Daoy (cell line): Measurements from ENCODE around the gene ATG12. TPM values are rescaled to one million over a fixed set of nuclear protein-coding genes. Genes with fewer than 3 reads are reported as not detected.
"Not testable (repeated sequence)": the region's sequence is repeated elsewhere in the genome, so short reads cannot be mapped to it uniquely, and the experiment has no call there.

Source experiments
- DNase-seq: peaks from one replicate; pipeline ENCODE4 v3.0.0-alpha.2; 2015; ENCODE audit warnings: low read depth
- total RNA-seq: library from RNA; depleted of rRNA; stranded (reverse); fragments of >200 nt; shearing (Covaris generic); gene quantifications from 2 replicates; pipeline ENCODE4 v1.2.3, GENCODE V29; 2014

Gene ATG12
- total RNA-seq, 1 experiment from 2014 or later: 64.1 TPM

DNA sequence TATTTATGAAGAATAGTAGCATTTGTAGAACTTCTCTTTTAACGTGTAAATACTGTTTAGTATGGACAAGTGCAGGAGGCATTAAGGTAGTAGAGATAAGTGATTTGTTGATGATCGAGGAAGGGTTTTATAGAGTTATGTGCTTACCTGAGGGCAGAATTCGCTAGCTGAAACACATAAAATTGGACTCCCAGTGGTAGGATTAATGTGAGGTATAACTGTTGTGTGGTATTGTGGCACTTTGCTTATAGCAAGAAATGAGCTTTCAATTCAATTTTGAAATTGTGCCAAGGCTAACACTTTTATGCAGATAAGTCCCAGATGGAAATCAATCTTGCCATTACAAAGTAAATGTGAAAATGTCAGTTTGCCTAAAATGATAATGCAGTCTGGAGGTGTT lies 1.6 kb upstream of the ATG12 start:
- no peak for DNase-seq

DNA sequence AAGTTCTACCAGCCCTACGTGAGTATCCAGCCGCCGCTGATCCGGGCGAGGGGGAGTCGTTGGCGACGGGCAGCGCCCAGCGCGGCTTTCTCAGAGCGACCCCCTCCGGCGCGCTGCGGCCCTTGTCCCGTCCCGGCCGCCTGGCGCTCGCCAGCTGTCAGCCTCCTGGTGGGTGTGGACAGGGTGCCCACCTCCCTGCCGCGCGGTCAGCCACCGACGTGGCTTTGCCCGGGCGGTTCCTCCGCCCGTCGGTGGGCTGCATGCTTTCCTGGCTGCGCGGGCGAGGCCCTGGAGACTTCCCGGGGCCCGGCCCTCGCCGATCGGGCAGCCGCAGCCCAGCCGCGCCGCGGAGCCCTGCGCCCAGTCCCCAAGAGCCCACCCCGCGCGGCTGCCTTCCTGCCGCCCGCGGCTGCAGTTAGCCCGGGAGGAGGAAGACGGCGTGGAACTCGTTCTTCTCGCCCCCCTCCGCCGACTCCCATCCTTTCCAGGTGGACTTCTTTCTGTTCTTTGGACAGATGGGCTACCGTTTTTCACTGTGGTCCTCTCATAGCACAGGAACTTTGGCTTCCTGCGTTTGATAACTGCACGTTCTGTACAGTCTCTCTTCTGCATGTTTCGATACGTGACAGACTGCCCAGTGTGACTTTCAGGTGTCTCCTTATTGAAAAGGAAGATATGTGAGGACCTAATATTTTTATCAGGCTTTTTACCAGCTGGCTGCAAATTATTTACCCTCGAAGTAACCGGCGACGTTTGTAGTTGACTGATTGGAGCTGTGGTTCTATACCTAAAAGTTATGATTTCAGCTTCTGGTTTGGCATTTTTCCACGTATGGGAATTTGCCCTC lies 947 bp upstream of the ATG12 start:
- peak; percentile 84 for DNase-seq

DNA sequence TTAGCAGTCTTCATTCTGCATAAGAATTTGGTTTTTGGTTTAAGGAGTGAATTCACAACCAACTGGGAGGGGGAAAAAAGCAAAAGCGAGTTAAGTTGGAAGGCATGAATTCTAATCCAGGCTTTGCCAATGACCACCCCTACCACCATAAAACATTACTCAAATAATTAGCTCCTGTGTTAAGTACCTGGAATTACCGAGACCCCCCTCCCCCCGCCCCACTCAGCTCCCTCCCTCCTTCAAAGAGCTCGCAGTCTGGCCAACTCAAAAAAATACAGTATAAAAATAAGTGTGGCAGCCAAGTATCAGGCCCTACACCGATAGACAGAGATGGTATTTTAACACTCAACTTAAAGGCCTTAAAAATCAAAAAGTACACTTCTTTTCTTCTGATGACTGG lies 492 bp downstream of the ATG12 start:
- DNase-seq: no peak

DNA sequence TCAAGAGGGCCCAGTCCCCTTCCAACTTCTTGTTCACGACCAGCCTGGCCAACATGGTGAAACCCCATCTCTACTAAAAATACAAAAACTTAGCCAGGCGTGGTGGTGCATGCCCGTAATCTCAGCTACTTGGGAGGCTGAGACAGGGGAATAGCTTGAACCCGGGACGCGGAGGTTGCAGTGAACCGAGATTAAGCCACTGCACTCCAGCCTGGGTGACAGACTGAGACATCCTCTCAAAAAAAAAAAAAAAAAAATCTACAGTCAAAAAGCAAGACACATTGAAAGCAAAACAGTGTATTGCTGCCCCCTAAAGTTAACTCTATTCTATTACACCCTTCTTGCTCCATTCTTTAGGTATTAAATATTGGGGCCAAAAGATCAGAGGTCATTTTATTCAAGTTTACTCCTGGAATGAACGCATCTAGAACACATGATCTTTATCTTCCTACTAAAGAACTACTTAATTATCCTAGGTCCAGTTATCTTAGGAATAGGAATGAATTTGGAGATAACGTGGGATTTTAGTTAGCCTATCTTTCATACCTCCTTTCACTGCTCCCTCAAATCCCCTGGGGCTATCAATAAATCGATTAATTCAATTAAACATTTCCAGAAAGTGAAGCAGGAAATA lies 2.4 kb downstream of the ATG12 start:
- peak; percentile 32 for DNase-seq

DNA sequence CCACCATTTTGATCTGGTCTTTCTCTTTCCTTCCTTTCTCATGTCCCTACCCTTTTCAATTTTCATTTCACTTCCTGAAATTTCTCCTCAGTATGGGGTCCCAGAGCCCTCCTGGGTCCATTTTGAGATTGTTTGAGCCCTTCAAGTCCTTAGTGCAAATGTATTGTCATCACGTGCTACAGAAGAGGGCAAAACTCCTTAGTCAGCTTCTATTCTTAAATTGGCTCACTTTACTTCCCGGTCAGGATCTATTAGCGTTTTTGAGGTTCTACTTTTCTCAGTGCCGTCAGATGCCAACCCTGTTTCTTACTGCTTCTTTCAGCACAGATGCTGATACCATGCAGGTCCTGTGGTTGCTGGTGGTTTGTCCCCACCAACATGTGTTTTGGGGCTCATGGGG lies 5.9 kb downstream of the ATG12 start:
- DNase-seq: no peak

DNA sequence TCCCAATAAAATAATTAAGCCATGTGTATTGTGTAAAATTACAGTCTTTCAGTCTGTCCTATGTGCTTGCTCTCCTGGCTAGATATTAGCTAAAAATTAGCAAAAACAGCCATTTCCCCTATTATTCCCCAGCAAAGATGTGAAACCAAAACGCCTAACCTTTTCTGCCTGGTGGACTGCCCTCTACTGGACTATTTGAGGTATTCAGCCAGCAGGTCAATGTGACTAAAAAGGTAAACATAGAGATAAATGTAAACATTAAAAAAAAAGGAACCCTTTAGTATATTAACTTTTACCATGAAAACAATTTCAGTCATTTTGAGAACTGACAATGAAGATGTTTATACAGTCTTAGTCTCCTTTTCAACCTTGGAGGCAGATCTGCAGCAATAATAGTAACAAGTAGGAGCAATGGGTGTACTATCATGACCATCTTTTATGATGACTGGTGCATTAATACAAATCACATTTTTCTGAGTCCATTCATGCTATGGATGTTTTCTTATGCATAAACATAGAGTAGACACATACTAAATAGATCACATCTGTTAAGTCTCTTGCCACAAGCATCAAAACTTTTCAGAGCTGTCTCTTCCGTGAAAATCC lies 10.1 kb downstream of the ATG12 start:
- peak; percentile 31 for DNase-seq

DNA sequence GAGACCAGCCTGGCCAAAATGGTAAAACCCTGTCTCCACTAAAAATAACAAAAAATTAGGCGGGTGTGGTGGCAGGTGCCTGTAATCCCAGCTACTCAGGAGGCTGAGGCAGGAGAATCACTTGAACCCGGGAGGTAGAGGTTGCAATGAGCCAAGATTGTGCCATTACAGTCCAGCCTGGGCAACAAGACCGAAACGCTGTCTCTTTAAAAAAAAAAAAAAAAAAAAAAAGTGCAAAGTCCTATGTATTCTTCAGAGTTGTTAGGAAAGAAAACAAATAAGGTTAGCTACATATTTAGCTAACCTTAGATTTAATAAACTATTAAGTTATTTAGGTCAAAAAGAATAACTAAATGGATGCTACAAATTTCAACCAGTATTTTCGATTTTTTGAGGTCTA lies 11.5 kb downstream of the ATG12 start:
- no peak for DNase-seq

DNA sequence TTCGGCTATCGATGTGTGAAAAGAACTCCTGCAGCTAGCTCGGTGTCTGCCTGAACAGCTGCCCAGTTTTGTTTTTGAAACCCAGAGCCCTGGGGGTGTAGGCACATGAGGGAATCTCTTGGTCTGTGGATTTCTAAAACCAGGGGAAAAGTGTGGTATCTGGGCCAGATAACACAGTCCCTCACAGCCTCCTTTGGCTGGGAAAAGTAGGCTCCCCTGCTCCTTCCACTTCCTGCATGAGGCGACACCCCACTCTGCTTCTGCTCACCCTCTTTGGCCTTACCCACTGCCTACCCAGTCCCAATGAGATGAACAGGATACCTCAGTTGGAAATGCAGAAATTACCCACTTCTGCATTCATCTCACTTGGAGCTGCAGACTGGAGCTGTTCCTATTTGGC lies 15.4 kb downstream of the ATG12 start:
- DNase-seq: no peak

DNA sequence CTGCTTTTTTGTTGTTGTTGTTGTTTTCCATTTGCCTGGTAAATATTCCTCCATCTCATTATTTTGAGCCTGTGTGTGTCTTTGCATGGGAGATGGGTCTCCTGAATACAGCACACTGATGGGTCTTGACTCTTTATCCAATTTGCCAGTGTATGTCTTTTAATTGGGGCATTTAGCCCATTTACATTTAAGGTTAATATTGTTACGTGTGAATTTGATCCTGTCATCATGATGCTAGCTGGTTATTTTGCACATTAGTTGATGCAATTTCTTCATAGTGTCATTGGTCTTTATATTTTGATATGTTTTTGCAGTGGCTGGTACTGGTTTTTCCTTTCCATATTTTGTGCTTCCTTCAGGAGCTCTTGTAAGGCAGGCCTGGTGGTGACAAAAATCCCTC lies 16.4 kb downstream of the ATG12 start:
- DNase-seq: not testable (repeated sequence)

DNA sequence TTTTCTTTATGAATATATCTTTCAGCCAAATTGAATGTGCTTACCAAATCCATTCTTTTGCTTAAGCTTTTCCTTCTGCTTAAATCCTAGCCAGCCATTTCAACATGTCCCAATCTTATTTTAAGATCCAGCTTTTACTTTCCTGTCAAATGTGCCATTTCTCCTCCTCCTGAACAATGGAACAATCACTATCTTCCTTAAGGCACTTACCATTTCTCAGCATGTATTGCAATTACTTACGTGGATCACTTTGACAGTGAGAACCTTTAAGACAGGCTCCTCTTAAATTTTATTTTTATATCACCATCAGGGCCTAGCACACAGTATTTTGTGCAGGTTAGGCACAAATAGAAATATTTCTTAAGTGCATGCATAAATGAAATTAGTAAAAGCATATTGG lies 20.5 kb downstream of the ATG12 start:
- no peak for DNase-seq

DNA sequence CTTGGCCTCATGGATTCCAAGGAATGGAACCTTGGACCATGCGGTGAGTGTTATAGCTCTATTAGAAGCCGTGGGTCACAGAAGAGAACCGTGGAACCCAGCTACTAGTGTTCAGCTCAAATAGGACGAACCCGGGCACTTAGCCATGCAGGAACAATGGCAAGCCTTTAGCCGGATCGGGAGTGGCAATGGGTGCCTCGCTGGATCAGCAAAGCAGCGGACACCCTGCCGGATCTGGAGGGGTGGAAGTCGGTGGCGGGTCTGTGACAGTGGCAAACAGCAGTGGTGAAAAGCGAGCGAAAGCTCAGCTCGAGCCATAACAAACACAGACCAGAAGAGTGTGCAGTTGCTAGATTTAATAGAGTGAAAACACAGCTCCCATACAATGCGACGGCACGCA lies 22.5 kb downstream of the ATG12 start:
- DNase-seq: no peak

DNA sequence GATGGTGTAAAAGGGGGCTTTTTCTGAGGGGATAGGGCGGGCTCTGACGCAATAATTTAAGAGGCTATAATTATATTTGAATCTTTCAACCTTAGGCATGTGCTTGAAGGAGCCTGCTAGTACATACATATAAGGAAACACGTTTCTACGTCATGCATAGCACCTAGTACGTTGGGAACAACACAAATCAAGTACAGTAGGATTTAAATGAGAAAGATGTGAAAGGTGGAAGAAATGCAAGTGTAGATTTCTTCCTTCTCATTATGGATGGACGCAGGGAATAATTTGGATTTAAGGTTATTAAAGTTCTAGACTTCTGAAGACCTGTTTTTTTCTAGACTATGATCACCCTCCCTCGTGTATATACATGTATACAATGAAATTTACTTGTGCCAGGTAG lies 24.0 kb downstream of the ATG12 start:
- DNase-seq: no peak

DNA sequence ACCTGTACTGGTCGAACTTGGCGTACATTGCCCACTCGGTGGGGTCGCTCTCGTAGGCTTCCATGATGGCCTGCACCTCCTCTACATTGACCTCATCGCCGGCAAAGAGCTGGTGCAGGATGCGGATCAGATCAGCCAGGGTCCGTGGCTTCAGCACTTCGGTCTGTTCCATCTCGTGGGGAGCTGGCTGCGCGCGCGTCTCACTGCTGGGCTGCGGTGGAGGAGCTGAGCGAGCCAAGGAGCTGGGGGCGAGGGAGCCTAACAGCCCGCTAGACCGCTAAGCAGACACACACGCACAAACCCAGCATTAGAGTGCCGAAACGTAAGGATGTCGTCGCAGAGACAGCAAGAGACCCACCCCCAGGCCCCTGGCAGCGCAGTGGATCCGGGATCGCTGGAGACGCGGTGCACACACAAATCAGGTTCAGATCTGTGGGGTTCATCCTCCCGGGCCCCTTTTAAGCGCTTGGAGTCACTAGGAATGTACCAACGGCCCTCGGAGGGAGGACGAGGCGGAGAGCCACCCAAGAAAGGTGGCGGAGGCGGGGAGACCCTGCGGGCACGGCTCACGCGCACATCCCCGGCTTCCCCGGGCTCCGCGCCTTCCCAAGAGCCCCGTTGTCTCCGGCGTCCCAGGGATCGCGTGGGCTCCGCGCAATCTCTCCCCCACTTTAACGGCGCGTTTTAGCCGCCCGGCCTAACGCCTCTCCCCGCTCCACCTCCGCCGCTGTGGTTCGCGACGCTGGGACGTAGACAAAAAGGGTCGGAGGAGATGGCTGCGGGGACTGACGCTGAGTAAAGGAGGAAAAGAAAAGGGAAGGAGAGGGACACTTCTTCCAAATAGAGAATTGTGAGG lies 24.9 kb downstream of the ATG12 start, which contains the start of gene CDO1:
Gene CDO1 (minus strand): TSS at position 434 of the 856 bp plus-strand sequence. CDS start 262 bp downstream, at position 172.
- peak; percentile 69 for DNase-seq

DNA sequence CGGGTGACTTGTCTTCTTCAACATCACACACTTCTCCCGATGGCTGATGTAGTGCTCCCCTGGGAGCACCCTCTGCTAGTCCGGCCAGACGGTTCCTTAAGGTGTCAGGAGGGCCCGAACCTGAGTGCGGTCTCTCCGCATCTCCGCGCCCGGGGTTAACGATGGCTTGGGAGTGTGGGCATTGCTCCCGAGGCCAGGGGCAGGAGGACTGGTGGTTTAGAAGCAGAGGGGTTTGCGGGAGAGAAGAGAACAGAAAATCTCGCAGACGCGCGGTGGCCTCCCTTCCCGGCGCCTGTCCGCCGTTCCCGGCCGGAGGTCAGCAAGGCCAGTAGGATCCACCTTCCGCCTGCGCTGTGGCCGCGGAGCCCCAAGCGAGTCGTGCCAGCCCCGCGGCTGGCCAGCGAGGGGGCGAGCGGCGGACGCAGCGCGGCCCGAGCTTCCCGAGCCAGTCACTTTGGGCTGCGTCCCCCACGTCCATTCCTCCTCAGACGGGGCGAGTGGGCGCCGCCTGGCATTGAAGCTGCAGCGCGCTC lies 25.6 kb downstream of the ATG12 start:
- peak; percentile 25 for DNase-seq

DNA sequence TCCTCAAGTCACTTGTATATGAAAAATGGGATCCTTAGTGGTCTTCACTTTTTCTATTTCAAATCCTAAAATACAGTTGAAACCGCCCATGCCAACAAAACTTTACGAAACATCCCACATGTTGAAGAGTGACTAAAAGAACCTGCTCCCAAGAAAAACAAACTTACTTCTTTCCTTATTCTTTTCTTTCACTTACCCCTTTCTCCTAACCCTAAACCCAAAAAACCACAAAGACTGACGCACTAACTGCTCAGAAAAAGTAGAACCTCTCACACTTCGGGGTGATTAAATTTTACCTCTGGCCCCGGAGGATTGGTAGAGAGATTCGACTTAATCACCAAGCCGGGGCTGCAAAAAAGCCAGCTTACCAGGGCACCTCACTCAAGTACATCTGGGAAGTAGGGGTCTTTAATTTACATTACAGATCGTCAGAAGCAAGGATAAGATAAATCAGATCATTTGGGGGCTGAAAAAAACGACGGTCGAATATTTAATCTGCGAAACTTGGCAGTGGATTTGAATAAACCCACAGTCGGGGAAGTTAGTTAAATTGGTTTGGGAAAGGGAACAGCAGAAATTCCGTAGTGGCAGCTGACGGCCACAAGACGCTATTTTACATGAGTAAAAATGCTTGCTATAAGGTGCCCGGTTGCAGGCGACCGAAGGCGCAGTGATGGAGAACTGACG lies 26.2 kb downstream of the ATG12 start:
- DNase-seq: no peak

DNA sequence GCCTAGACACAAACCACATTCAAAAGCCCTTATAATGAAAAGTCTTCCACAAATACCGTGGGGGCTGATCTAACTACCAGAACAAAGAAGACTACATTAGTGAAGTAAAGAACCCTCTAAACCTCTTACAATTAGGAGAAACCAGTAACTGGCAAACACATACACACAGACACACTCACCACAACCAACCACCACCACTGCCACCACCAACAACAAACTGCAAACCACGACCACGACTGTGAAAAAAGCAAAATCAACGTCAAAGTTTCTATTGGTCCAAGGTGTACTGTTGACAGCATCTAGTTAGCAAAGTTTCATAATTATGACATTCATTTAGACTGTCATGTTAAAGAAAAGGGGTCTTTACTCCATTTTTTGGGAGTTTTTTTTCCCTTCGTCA lies 27.6 kb downstream of the ATG12 start:
- DNase-seq: no peak

DNA sequence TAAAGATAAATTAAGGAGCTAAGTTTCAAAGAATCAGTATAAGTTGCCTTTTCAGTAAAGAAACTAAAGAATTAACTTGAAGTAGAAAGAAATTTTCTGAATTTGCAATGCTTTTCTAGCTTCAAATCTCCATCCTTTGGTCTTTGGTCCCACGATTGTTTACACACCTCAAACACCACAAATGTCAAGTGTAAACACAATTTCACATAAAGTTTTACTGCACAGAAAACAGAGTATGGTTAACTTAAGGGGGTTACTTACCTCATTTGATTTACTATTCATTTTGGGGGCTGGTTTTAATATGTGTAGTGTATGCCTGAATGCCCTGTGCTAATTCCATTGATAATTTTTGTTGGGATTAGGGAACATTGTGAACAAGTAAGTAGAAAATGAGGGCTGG lies 29.0 kb downstream of the ATG12 start:
- no peak for DNase-seq

DNA sequence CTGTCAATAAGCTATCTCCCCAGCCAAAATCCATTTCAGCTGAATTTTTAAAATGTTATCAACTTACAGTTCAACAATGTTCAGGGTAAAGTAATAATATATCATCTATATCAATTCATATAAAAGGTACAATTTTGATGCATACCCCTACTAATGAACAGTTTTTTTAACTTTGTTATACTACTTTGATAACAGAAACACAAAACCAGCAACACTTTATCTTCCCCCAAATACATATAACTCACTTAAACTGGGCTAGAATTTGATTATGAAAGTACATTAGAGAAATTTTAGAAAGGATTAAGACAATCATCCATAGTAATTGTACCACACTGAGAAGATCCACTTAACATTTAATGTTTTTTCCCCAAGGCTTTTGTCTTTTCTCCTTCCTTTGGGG lies 30.0 kb downstream of the ATG12 start:
- no peak for DNase-seq

DNA sequence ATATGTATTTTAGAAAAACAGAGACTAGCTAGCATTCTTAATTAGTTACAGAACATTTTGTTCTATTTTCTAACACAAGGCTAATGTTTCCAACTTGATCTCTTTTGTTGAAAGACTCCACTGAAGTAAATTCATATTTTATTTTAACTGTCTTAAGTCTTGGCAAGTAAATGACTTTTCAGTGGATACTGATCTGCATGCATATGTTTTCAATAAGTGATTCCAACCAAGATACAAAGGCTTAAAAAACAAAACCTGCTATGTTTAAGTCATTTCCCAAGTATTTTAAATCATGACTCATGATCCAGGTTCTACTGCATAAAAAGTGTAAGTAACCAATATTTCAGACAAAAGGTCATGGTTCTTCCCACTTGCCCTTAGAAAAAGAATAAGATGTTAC lies 30.6 kb downstream of the ATG12 start:
- DNase-seq: no peak

DNA sequence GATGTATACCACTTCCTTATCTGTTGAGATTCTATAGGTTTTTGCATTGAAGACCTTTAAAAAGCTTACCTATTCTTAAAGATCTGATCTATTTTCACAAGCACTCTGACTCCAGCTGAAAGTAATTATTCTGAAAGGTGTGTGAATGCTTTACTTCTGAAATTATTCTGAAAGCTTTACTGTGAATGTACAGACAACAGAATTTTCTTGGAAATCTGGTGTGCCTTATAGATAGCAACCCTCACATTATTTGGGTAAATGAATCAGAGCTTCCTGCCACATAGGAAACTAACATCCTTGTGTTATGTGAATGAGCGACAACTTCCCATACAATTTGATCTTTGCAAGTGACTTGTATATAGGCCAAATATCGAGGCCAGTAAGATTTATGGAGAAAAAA lies 31.4 kb downstream of the ATG12 start:
- DNase-seq: no peak

DNA sequence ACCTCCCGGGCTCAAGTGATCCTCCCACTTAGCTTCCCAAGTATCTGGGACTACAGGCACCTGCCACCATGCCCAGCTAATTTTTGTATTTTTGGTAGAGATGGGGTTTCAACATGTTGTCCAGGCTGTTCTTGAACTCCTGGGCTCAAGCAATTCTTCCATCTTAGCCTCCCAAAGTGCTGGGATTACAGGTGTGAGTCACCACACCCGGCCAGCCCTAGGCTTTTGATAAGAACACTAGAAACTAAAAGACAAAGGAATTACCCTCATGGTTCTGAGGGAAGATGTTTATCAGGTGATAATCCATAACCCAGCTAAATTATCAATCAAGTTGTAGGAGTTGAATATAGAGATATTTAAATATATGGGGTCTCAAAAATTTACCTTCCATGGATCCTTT lies 33.3 kb downstream of the ATG12 start:
- DNase-seq: not testable (repeated sequence)
